ENCODE results near the gene SHISA5.

SHISA5 gene

GRCh38 chr3:48419597-48419996 lies 84.4 kb downstream of the SHISA5 start:
- no peak overlapping the region for H3K9ac ChIP-seq (ENCODE audit: low read length)
- H3K27me3 ChIP-seq (ENCODE audit: control insufficient read depth, insufficient read depth, low read length): no peaks in the 10 kb centered on the region
- no peak overlapping the region for H3K27ac ChIP-seq (ENCODE audit: low read depth, low read length)
- peaks cover 2% of the 10 kb centered on the region for H3K4me1 ChIP-seq (ENCODE audit: control insufficient read depth, insufficient read depth, low read length)
- no peak overlapping the region for H3K4me3 ChIP-seq (ENCODE audit: low read length)
- H3K36me3 ChIP-seq (ENCODE audit: control insufficient read depth, insufficient read depth, low read length): peaks cover 24% of the 10 kb centered on the region

GRCh38 chr3:48419149-48419548 lies 84.8 kb downstream of the SHISA5 start:
- no peaks in the 10 kb centered on the region for H3K4me1 ChIP-seq (ENCODE audit: control insufficient read depth, insufficient read depth, low read length)
- no peak overlapping the region for H3K9ac ChIP-seq (ENCODE audit: low read length)
- H3K36me3 ChIP-seq (ENCODE audit: control insufficient read depth, insufficient read depth, low read length): peaks cover 27% of the 10 kb centered on the region
- H3K27ac ChIP-seq (ENCODE audit: low read depth, low read length): no peak overlapping the region
- no peak overlapping the region for H3K4me3 ChIP-seq (ENCODE audit: low read length)
- no peaks in the 10 kb centered on the region for H3K27me3 ChIP-seq (ENCODE audit: control insufficient read depth, insufficient read depth, low read length)

- Histone ChIP-seq H3K9ac (ENCODE audit: low read length) (no peak overlapping the region), H3K27me3 (ENCODE audit: control insufficient read depth, insufficient read depth, low read length) (no peaks in the 10 kb centered on the region), H3K4me3 (ENCODE audit: low read length) (no peak overlapping the region), H3K4me1 (ENCODE audit: control insufficient read depth, insufficient read depth, low read length) (no peaks in the 10 kb centered on the region), H3K36me3 (ENCODE audit: control insufficient read depth, insufficient read depth, low read length) (peaks cover 31% of the 10 kb centered on the region), H3K27ac (ENCODE audit: low read depth, low read length) (no peak overlapping the region)
Observed at GRCh38 chr3:48418651-48419050, 85.3 kb downstream of the SHISA5 start.

- H3K4me1 ChIP-seq (ENCODE audit: control insufficient read depth, insufficient read depth, low read length): no peaks in the 10 kb centered on the region
- no peaks in the 10 kb centered on the region for H3K27me3 ChIP-seq (ENCODE audit: control insufficient read depth, insufficient read depth, low read length)
- H3K27ac ChIP-seq (ENCODE audit: low read depth, low read length): no peak overlapping the region
- H3K36me3 ChIP-seq (ENCODE audit: control insufficient read depth, insufficient read depth, low read length): peaks cover 35% of the 10 kb centered on the region
- no peak overlapping the region for H3K4me3 ChIP-seq (ENCODE audit: low read length)
- H3K9ac ChIP-seq (ENCODE audit: low read length): no peak overlapping the region
Observed at GRCh38 chr3:48418140-48418539, 85.8 kb downstream of the SHISA5 start.
